ENCODE data around the gene DHRS1. TPM values are rescaled to one million over a fixed set of nuclear protein-coding genes. Genes with fewer than 3 reads are reported as not detected.
A peak's percentile ranks its signal among the peaks of the same experiment; 100 is the strongest.

The DHRS1 gene
- total RNA-seq, 1 experiment from 2014 or later, result 34.7 TPM

GRCh38 chr14:24241829-24242443, 57.6 kb downstream of the DHRS1 start:
- no peak overlapping the region for H2AFZ ChIP-seq (ENCODE audit: low read depth, low read length, poor library complexity, severe bottlenecking)
- peak overlapping the region; percentile 72 to 75 for H3K4me3 ChIP-seq (replicated peaks in 1 of 2; ENCODE audit: low read depth in 1 of 2, low read length in 2 of 2)
- ATAC-seq (peak; percentile 90), DNase-seq (ENCODE audit: low read depth, low spot score) (peak; percentile 86)
- H3K9ac ChIP-seq (ENCODE audit: low read length), result peak overlapping the region; percentile 70
- POLR2A ChIA-PET, result interaction anchor here (0.5 to 2.7 kb wide), 20 partner anchors 9 to 190 kb away, joined by 3 to 30 read pairs (median 4); partner anchors contain the start of genes CBLN3, CIDEB, DCAF11 and DHRS1
- RAD21 ChIA-PET (ENCODE audit: low non-redundant PET in 1 of 2, low total read pairs in 2 of 2, uncharacterized antibody in 2 of 2, unreplicated experiment in 2 of 2), result interaction anchor here (0.7 to 1.9 kb wide), 7 partner anchors 38 to 184 kb away, joined by 3 to 9 read pairs (median 4); partner anchors contain the start of genes DHRS1 (in 2 of the 2) and NOP9 (in 2 of the 2)
- intact Hi-C loops (cut with micrococcal nuclease), result loop anchor here (1.0 to 2.0 kb wide), 2 partner anchors 29 to 189 kb away; partner anchors contain the start of gene RABGGTA
- H3K4me2 ChIP-seq (ENCODE audit: low read length), result peak overlapping the region; percentile 85
- peaks cover 32 to 43% of the 10 kb centered on the region in 2 experiments; a peak in 3 of 4 replicates for H3K36me3 ChIP-seq (ENCODE audit: control insufficient read depth in 1 of 2, insufficient read depth in 2 of 2, low read length in 2 of 2)
- H4K20me1 ChIP-seq (ENCODE audit: insufficient read depth), result no peaks in the 10 kb centered on the region
- CTCF ChIA-PET, result interaction anchor here (0.7 to 2.8 kb wide), 19 partner anchors 9 to 200 kb away, joined by 3 to 71 read pairs (median 6); partner anchors contain the start of genes CHMP4A, CIDEB, DHRS1 and GMPR2
- BruUV-seq (replicated peaks), result TSS peak; percentile 53
- H3K9me2 ChIP-seq (ENCODE audit: insufficient read depth), result no peaks in the 10 kb centered on the region
- peaks cover 11 to 40% of the 10 kb centered on the region in 2 experiments for H3K4me1 ChIP-seq (ENCODE audit: control insufficient read depth in 1 of 2, insufficient read depth in 2 of 2, low read length in 2 of 2)
- TF ChIP-seq CTCF (IDR thresholded peaks at IDR 0.05 in 2 of 3, conservative IDR thresholded peaks at IDR 0.05 in 1 of 3; ENCODE audit: borderline replicate concordance in 1 of 3, insufficient read depth in 1 of 3, low read depth in 2 of 3, low read length in 2 of 3) (peak in 1 of 3 experiments; percentile 57; a peak in 2 of 6 replicates), POLR2AphosphoS5 (IDR thresholded peaks at IDR 0.05; ENCODE audit: low read depth, low read length) (no peak)
- peaks cover 12% of the 10 kb centered on the region; the same call in 1 of the 2 replicates for H3K79me2 ChIP-seq (ENCODE audit: insufficient read depth, low read length)
- H3K27ac ChIP-seq (ENCODE audit: low read depth, low read length), result peak overlapping the region; percentile 99
- no peaks in the 10 kb centered on the region for H3K9me3 ChIP-seq (ENCODE audit: control insufficient read depth in 1 of 2, insufficient read depth in 1 of 2, low read depth in 1 of 2, low read length in 2 of 2)
- no peaks in the 10 kb centered on the region for H3K27me3 ChIP-seq (ENCODE audit: insufficient read depth, low read length)

Other genes with a start within 250 kb of the DHRS1 start
- gene CARMIL3, start 247.8 kb downstream of the DHRS1 start, total RNA-seq (2021; ENCODE audit: unreplicated experiment), result 0.71 TPM
- not detected for gene CPNE6, start 228.2 kb downstream of the DHRS1 start, total RNA-seq (2021; ENCODE audit: unreplicated experiment)
- gene PCK2, start 205.5 kb downstream of the DHRS1 start, total RNA-seq (2021; ENCODE audit: unreplicated experiment), result 94.1 TPM
- gene DCAF11, start 185.0 kb downstream of the DHRS1 start, total RNA-seq (2021; ENCODE audit: unreplicated experiment), result 47.5 TPM
- gene NRL, start 184.8 kb downstream of the DHRS1 start, total RNA-seq (2021; ENCODE audit: unreplicated experiment), result 0.66 TPM
- 0.81 TPM for gene FITM1, start 169.1 kb downstream of the DHRS1 start, total RNA-seq (2021; ENCODE audit: unreplicated experiment)
- 174 TPM for gene PSME1, start 163.6 kb downstream of the DHRS1 start, total RNA-seq (2021; ENCODE audit: unreplicated experiment)
- gene EMC9, start 158.2 kb downstream of the DHRS1 start, total RNA-seq (2021; ENCODE audit: unreplicated experiment), result 42.0 TPM
- 160 TPM for gene PSME2, start 153.2 kb downstream of the DHRS1 start, total RNA-seq (2021; ENCODE audit: unreplicated experiment)
- gene RNF31, start 152.3 kb downstream of the DHRS1 start, total RNA-seq (2021; ENCODE audit: unreplicated experiment), result 78.0 TPM
- gene IRF9, start 138.5 kb downstream of the DHRS1 start, total RNA-seq (2021; ENCODE audit: unreplicated experiment), result 21.7 TPM
- 7.6 TPM for gene REC8, start 127.7 kb downstream of the DHRS1 start, total RNA-seq (2021; ENCODE audit: unreplicated experiment)
- gene IPO4, start 111.0 kb downstream of the DHRS1 start, total RNA-seq (2021; ENCODE audit: unreplicated experiment), result 102 TPM
- 35.2 TPM for gene TM9SF1, start 104.3 kb downstream of the DHRS1 start, total RNA-seq (2021; ENCODE audit: unreplicated experiment)
- 0.32 TPM for gene TSSK4, start 94.1 kb downstream of the DHRS1 start, total RNA-seq (2021; ENCODE audit: unreplicated experiment)
- 34.6 TPM for gene CHMP4A, start 86.3 kb downstream of the DHRS1 start, total RNA-seq (2021; ENCODE audit: unreplicated experiment)
- gene MDP1, start 83.7 kb downstream of the DHRS1 start, total RNA-seq (2021; ENCODE audit: unreplicated experiment), result 15.9 TPM
- gene NEDD8, start 67.4 kb downstream of the DHRS1 start, total RNA-seq (2021; ENCODE audit: unreplicated experiment), result 178 TPM
- 66.9 TPM for gene GMPR2, start 66.9 kb downstream of the DHRS1 start, total RNA-seq (2021; ENCODE audit: unreplicated experiment)
- 38.4 TPM for gene TINF2, start 57.2 kb downstream of the DHRS1 start, total RNA-seq (2021; ENCODE audit: unreplicated experiment)
- gene TGM1, start 36.6 kb downstream of the DHRS1 start, total RNA-seq (2021; ENCODE audit: unreplicated experiment), result 5.6 TPM
- 40.8 TPM for gene RABGGTA, start 28.2 kb downstream of the DHRS1 start, total RNA-seq (2021; ENCODE audit: unreplicated experiment)
- gene NOP9, start 70 bp upstream of the DHRS1 start, total RNA-seq (2021; ENCODE audit: unreplicated experiment), result 39.4 TPM
- gene CIDEB, start 8.2 kb upstream of the DHRS1 start, total RNA-seq (2021; ENCODE audit: unreplicated experiment), result 0.22 TPM
- 15.4 TPM for gene LTB4R2, start 10.4 kb upstream of the DHRS1 start, total RNA-seq (2021; ENCODE audit: unreplicated experiment)
- 14.8 TPM for gene LTB4R, start 11.7 kb upstream of the DHRS1 start, total RNA-seq (2021; ENCODE audit: unreplicated experiment)
- 0.86 TPM for gene ADCY4, start 35.3 kb upstream of the DHRS1 start, total RNA-seq (2021; ENCODE audit: unreplicated experiment)
- not detected for gene RIPK3, start 40.2 kb upstream of the DHRS1 start, total RNA-seq (2021; ENCODE audit: unreplicated experiment)
- 7.6 TPM for gene NFATC4, start 68.4 kb upstream of the DHRS1 start, total RNA-seq (2021; ENCODE audit: unreplicated experiment)
- 0.27 TPM for gene NYNRIN, start 99.2 kb upstream of the DHRS1 start, total RNA-seq (2021; ENCODE audit: unreplicated experiment)
- 2.0 TPM for gene CBLN3, start 129.9 kb upstream of the DHRS1 start, total RNA-seq (2021; ENCODE audit: unreplicated experiment)
- gene KHNYN, start 130.2 kb upstream of the DHRS1 start, total RNA-seq (2021; ENCODE audit: unreplicated experiment), result 50.1 TPM
- gene SDR39U1, start 143.0 kb upstream of the DHRS1 start, total RNA-seq (2021; ENCODE audit: unreplicated experiment), result 61.8 TPM
- not detected for gene CMA1, start 208.5 kb upstream of the DHRS1 start, total RNA-seq (2021; ENCODE audit: unreplicated experiment)

Data from HCT116 (cell line).